Eye (tissue), 1 donor: ENCODE results near the gene BCL11A.
A peak's percentile ranks its signal among the peaks of the same experiment; 100 is the strongest.
"Not testable (repeated sequence)": the region's sequence is repeated elsewhere in the genome, so short reads cannot be mapped to it uniquely, and the experiment has no call there.

ENCODE experiments used
- DNase-seq: peaks from one replicate; pipeline ENCODE4 v3.0.0-alpha.2; 2015

Gene BCL11A

DNA sequence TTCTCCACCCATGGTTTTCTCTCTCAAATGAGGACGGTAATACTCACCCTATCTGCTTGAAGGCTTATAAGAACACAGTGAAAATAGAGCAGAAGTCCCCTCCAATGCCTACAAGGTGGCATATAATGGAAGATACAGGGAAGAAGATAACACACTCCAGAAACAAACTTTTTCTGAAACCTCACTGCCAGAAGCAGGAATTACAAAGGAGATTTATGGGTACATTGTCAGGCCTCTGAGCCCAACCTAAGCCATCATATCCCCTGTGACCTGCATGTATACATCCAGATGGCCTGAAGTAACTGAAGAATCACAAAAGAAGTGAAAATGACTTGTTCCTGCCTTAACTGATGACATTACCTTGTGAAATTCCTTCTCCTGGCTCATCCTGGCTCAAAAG, 136.2 kb downstream of the BCL11A start:
- not testable (repeated sequence) for DNase-seq

DNA sequence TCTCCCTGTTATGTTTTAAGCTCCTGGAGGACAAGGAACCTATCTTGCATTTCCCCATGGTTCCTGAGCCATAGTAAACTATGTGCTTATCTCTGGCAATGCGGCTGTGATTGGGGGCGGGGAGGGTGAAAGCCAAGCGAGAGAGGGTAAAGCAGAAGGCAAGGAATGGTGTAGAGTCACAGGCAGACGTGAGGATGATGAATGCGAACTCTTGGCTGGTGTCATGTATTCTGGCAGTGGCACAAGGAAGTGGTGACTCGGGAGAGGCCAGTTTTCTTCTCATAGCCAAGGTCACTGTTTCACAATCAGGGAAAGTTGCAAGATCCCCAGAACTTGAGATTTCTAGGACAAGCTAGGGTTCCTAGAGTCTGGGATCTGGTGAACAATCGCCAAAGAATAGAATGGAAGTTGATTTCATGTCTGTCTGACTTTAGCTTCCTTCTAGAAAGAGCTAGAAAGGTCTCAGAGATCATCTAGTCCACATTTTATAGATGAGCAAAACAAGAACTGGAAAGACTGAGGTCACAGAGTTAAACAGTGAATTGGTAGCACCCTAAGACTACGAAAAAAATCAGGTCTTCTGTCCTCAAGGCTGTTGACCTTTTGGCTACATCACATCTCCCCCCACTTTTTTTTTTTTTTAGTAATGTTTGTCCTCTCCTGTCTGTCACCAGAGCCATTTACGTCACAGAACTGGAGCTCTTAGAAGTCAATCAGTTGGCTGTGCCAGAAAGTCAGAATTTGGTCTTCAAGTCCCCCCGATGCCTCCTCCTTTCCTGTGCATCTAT, 137.0 kb downstream of the BCL11A start:
- DNase-seq = no peak

DNA sequence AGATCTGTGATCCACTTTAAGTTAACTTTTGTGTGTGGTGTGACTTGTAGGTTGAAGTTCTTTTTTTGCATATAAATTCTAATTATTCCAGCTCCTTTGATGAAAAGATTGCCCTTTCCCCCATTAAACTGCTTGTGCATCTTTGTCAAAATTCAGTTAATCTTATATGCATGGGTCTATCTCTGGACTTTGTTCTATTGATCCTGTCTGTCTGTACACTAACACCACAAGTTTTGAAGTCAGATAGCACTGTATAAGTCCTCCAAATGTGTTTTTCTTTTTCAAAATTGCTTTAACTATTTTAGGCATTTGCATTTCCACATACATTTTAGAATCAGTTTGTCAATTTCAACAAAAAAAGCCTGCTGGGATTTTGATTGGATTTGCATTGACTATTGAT, 137.6 kb downstream of the BCL11A start:
- DNase-seq = no peak

DNA sequence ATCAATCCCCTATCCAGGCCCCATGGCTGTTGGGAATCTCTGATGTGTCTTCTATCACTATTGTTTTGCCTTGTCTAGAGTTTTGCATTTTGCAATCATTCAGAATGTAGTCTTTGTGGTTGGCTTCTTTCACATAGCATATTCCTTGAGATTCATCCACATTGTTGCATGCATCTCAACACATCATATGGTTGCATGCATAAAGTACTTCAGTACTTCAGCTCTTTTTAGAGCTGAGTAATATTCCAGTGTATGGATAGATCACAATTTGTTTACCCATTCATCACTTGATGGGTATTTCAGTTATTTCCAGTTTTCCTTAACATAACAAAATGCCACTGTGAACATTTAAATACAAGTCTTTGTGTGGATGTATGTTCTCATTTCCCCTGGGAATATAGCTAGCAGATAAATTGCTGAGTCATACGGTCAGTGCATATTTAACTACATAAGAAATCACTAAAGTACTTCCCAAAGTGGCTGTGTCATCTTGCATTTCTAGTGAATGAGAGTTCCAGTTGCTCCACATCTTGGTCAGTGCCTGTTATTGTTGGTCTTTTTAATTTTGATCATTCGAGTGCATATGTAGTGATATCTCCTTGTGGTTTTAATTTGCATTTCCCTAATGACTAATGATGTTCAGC, 138.8 kb downstream of the BCL11A start:
- DNase-seq = no peak

DNA sequence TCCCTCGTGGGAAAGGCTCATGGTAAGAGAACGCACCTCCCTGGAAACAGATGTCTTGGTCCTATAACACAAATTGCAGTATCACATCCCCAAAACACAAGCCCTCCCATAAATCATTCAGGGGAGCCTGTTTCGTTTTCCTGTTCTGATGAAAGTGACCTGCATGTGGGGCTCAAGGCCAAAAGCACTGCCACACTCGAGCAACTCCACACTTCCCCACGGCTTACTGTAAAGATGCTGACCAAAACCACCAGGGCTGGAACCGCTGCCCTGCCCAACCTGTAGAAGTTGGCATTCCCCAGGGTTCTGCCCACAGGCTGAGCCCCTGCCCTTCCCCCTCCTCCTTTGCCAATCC, 139.7 kb downstream of the BCL11A start:
- no peak for DNase-seq

DNA sequence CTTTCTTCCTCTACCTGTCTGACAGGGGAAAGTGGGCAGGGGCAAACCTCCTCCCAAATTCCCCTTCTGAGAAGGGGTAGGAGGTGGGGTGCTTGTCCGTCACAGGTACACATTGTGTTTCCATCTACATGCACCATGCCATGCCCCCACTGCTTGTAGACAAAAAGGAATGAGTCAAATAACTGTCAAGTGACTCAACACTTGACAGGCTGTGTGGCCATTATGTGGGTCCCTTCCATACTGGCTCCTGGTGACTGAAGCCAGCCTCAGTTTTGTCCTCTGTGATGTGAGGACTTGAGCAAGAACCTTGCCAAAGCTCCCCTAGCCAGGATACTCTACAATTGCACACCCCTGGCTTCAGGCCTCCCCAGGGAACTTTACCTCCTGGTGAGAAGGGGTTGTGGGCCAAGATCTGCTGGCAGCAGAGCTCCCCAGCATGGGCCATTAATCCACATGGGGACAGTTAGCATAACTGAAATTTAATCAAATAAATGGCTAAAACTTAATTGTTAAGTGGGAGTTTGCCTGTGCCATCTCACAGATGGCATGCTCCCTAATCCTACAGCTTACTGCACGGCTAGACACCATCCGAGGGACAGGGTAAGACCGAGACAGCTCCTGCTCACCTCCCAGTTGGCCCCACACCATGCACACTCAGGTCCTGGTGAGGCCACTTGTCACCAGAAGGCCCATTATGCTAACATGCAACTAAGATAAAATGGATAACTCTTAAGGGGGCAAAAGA, 140.2 kb downstream of the BCL11A start:
- DNase-seq = no peak

DNA sequence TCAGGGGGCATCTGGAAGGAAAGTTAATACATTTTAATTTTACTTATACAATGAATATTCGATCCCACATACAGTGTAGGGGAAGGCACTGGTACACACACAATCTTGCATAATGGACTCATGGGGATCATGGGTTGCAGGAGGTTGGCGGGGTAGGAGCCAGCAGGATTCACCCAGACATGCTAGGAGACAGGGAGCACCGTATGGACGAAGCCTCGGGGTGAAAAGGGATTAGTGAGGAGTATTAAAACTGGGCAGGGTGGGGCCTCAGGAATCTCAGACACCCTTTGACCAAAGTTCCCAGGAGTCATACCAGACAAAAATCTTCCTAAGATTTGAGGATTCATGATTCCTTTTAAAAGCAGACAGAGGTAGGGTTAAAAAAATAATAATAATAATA, 140.8 kb downstream of the BCL11A start:
- no peak for DNase-seq

DNA sequence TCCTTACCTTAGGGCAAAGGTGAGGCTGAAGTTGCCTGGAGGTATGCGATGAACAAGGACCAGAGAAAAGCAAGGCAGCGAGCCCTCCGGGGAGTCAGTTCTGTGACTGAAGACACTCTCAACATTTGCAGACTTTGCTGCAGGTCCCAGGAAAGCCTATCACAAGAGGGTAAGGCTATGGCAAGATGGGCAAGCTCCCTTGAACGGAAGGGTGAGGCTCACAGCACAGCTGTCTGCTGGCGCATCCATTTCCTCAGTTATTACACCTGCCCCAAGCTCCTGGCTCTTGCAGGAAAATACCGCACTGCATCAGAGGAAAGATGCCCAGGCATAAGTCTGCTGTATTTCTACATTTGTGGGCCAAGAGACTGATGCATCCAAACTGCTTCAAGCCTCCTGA, 141.4 kb downstream of the BCL11A start:
- no peak for DNase-seq

DNA sequence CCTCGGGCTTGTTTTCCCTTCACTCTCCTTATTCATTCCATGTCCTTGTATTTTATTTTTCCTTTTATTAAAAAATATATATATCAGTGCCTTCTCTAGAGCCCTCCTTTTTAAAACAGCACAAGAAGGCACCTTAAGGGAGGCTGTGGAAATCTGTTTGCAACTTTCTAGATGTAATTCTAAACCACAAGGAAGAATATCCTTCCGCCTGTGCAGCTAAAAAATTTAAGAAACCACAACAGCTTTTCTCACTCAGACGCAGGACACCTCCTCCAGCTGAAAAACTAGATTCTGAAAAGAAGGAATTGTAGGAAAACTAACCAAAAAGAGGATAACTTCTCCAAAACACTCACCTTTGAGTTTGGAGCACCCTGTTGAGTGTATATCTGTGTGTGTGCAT, 142.2 kb downstream of the BCL11A start:
- no peak for DNase-seq

DNA sequence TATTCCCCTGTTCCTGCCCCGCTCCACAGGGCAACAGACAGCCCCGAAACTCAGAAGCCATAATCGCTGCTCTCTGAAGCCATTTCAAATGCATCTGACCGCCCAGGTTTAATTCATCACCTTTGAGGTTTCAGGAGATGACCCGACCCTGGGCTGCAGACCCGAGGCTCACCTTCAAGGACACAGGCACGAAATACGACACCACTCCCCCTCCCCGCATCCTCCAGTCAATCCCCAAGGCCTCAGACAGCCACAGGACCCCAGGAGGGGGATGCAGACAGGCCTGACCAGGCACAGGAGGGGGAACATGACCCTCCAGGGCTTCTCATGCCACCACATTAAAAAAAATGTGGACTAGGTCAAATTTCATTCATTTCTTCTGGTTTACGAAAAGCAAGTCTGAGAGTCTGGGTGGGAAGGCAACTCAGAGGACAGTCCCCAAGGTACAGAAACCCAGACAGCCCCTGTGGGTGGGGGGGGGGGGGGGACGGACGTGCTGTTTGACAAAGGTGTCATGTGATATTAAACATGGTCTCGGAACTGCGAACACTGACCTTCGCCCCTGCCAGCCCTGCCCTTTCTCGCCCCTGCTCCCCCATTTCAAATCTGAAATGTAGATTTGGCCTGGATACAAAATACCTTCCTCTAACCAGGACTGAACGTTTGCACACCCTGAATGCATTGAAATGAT, 142.9 kb downstream of the BCL11A start:
- DNase-seq = no peak

DNA sequence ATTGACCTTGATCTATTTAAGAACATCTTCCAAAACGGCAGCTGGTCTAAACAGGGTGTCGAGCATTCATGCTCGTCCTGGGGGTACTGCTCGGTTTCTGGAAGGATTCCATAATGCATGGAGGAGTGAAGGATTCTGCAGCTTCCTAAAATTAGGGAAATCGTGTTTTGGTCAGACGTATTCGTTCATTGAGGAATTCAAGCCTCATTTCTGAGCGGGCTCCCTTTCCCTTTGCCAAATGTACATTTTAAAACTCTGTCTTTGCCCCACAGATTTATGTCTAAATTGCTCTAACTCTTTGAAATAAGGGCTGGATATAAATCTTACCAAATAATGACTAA, 144.0 kb downstream of the BCL11A start:
- DNase-seq = no peak

DNA sequence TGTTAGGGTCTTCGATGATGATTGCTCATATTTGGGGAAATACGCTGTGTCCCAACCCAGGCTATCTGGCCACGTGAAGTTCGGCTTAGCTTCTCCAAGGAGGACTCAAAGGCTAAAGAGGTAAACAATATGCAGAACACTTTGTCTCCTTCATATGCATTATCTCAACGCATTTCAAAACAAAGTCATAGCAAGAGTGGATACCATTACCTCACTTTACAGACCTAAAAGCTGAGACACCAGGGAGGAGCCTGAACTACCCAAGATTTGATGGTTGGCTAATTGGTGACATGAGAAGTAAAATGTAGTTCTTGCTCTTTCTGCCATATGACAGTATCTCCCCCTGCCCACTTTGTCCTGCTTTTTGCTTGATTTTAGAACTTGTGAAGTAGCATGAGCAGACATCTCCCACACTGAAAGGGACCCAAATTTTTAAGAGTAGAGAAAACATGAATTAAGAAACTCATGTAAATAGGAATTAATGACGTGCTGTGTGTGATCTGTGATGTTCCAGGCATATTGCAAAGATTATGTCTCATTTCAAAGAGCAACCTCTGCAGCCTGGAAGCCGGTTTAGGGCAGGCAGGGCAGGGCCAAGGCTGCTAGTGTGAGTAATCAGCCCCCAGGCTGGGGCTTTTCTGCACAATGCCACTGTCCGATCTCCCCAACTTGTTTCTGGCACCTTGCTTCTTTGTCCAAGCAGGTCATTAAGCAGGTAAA, 144.5 kb downstream of the BCL11A start:
- DNase-seq = no peak

DNA sequence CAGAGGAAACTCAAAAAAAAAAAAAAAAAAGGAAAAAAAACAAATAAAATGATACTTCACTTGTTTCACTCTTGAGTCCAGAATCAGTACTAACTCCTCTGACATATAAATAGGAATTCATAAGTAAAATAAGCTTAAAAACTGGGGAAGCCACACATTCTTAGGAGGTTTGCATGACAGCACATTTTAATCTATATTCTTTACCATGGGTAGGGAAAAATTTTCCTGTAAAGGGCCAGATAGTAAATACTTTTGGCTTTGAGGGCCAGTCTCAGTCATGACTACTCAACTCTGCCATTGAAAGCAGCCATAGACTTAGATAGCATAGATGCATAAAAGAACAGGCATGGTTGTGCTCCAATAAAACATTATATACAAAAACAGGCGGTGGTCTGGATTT, 145.2 kb downstream of the BCL11A start:
- no peak for DNase-seq

DNA sequence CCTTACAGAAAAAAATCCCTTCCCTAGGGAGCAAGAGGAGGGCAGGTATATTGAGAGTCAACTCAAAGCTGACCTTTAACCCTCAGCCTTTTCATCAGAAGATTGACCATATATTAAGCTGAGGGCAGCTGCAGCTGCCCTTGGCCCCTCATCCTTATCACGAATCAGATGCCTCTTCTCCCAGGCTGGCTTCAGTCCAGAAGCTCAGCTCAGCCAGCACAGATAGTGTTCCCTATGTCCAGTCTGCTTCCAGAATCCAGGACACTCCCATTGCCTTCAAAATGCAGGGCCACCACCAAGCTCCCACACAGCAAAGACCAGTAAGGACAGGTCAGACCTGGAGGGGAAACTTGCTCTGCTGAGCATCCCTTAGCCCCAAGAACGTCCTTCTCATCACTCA, 146.1 kb downstream of the BCL11A start:
- no peak for DNase-seq

DNA sequence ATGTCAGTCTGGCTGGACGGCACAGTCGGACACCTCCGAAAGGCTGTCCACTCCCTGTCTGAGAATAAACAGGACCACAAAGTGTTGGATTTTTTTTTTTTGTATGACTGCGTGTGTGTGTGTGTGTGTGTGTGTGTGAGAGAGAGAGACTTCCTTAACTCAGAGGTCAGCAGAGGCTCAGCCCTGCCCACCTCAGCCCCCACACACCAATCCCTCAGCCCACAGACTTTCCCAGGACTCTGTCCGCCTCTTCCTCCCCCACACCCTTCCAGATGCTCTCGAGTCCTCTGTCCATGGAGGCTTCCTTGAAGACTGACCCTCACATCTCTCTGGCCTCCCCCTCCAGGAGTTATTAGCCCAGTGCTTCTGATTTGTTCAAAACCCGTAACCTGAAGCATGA, 147.3 kb downstream of the BCL11A start:
- DNase-seq = no peak

DNA sequence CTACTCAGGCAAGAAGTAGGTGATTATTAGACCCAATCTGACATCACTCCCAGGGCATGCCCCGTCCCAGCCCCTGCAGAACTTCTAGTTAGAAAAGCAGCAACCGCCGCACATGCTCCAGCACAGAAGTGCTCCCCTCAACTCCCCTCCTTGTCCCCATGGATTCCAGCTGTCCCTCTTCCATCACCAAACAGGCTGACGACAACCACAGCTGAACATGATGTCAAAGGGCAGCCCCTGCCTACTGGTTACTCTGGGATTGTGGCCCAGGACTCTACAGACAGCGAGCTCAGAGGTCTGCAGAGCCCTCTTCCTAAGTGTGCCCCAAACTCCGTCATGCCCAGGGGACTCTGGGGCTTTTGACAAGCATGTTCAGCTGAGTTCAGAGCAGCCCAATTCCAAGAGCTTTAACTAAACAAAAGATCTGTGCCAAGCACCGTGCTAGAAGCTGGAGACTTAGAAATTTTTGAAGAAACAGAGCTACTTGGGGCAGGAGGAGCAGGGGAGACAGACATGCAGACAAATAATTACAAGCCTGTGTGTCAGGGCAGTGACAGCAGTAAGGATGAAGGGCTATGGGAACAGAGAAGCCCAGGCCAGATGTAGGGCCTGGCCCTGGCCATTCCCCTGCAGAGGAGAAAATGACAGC, 148.1 kb downstream of the BCL11A start:
- DNase-seq = peak; percentile 18
